ENCODE measurements around the gene C12orf54.
"Not testable (repeated sequence)": the region's sequence is repeated elsewhere in the genome, so short reads cannot be mapped to it uniquely, and the experiment has no call there.

C12orf54 gene

DNA sequence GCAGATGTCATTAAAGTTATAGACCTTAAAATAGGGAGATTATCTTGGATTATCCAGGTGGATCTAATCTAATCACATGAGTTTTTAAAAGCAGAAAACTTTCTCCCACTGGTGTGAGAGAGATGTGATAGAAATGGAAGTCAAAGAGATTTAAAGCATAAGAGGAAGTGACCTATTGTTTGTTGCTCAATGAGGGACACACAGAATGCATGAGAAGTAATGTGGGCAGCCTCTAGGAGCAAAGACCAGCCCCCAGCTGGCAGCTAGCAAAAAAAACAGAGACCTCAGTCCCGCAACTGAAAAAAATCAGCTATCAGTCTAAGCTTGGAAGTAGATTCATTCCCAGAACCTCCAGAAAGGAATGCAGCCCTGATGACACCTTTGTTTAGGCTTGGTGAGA is 34.5 kb upstream of the C12orf54 start:
- Histone ChIP-seq H3K9me3 (peaks cover 0 to 8% (median 0%) of the 10 kb centered on the region in 3 donors), H3K27ac (no peak overlapping the region), H3K4me1 (no peaks in the 10 kb centered on the region), H3K4me3 (no peak overlapping the region), H3K27me3 (no peaks in the 10 kb centered on the region), H3K36me3 (no peaks in the 10 kb centered on the region)
- DNase-seq = no peak
- TF ChIP-seq, protein P1, sequence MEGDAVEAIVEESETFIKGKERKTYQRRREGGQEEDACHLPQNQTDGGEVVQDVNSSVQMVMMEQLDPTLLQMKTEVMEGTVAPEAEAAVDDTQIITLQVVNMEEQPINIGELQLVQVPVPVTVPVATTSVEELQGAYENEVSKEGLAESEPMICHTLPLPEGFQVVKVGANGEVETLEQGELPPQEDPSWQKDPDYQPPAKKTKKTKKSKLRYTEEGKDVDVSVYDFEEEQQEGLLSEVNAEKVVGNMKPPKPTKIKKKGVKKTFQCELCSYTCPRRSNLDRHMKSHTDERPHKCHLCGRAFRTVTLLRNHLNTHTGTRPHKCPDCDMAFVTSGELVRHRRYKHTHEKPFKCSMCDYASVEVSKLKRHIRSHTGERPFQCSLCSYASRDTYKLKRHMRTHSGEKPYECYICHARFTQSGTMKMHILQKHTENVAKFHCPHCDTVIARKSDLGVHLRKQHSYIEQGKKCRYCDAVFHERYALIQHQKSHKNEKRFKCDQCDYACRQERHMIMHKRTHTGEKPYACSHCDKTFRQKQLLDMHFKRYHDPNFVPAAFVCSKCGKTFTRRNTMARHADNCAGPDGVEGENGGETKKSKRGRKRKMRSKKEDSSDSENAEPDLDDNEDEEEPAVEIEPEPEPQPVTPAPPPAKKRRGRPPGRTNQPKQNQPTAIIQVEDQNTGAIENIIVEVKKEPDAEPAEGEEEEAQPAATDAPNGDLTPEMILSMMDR (IDR thresholded peaks at IDR 0.05) = no peak
- intact Hi-C loops (cut with DNase I; ENCODE audit: low total_unique reads) = no loop called here

DNA sequence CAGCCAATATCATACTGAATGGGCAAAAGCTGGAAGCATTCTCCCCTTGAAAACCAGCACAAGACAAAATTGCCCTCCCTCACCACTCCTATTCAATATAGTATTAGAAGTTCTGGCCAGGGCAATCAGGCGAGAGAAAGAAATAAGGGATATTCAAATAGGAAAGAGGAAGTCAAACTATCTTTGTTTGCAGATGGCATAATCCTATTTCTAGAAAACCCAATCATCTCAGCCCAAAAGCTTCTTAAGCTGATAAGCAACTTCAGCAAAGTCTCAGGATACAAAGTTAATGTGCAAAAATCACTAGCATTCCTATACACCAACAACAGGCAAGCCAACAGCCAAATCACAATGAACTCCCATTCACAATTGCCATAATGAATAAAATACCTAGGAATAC is 30.9 kb upstream of the C12orf54 start:
- H3K27ac ChIP-seq = no peak overlapping the region
- TF ChIP-seq, protein P1 (IDR thresholded peaks at IDR 0.05) = no peak
- no peaks in the 10 kb centered on the region for H3K4me1 ChIP-seq
- no peak overlapping the region for H3K4me3 ChIP-seq
- no peaks in the 10 kb centered on the region for H3K36me3 ChIP-seq
- H3K9me3 ChIP-seq = peaks cover 0 to 8% (median 0%) of the 10 kb centered on the region in 3 donors
- intact Hi-C loops (cut with DNase I; ENCODE audit: low total_unique reads) = no loop called here
- DNase-seq = no peak
- no peaks in the 10 kb centered on the region for H3K27me3 ChIP-seq

DNA sequence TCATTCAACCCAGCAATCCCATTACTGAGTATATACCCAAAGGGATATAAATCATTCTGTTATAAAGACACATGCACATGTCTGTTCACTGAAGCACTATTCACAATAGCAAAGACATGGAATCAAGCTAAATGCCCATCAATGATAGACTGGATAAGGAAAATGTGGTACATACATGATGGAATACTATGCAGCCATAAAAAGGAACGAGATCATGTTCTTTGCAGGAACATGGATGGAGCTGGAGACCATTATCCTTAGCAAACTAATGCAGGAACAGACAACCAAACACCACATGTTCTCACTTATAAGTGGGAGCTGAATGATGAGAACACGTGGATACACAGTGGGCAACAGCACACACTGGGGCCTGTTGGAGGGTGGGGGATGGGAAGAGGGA is 29.3 kb upstream of the C12orf54 start:
- DNase-seq; H3K9me3 ChIP-seq; H3K27me3 ChIP-seq; H3K27ac ChIP-seq; intact Hi-C loops (cut with DNase I; ENCODE audit: low total_unique reads); H3K36me3 ChIP-seq; H3K4me3 ChIP-seq; H3K4me1 ChIP-seq: not testable (repeated sequence)

DNA sequence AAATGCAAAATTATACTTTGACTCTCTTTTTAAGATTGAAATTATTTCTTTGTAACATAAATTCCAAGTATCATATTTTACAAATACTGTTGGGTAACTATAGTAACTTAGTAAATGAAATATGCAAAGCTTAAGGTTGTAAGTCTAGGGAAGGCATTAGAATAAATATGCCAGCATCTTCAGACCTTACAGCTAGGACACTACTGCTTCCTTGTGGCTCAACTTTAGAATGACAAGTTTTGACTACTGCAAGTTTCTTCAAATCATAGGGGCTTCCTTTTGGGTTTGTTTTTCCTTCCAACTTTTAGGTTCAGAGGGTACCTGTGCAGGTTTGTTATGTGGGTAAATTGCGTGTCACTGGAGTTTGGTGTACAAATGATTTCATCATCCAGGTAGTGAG is 27.6 kb upstream of the C12orf54 start:
- no peak for DNase-seq
- Histone ChIP-seq H3K36me3 (no peaks in the 10 kb centered on the region), H3K27me3 (no peaks in the 10 kb centered on the region), H3K4me3 (no peak overlapping the region), H3K27ac (no peak overlapping the region), H3K9me3 (peaks cover 0 to 7% (median 0%) of the 10 kb centered on the region in 3 donors), H3K4me1 (no peaks in the 10 kb centered on the region)
- intact Hi-C loops (cut with DNase I; ENCODE audit: low total_unique reads) = no loop called here
- TF ChIP-seq, protein P1 (IDR thresholded peaks at IDR 0.05) = peak; percentile 39 to 45

- TF ChIP-seq, protein P1 (IDR thresholded peaks at IDR 0.05) = no peak
- Histone ChIP-seq H3K9me3 (peaks cover 0 to 2% (median 0%) of the 10 kb centered on the region in 3 donors), H3K4me1 (no peaks in the 10 kb centered on the region), H3K27ac (no peak overlapping the region), H3K4me3 (no peak overlapping the region), H3K27me3 (no peaks in the 10 kb centered on the region), H3K36me3 (no peaks in the 10 kb centered on the region)
- no peak for DNase-seq
- intact Hi-C loops (cut with DNase I; ENCODE audit: low total_unique reads) = no loop called here
Measured at GRCh38 chr12:48455116-48455515, 27.2 kb upstream of the C12orf54 start.

- Histone ChIP-seq H3K9me3 (no peaks in the 10 kb centered on the region), H3K4me3 (no peak overlapping the region), H3K4me1 (no peaks in the 10 kb centered on the region), H3K36me3 (no peaks in the 10 kb centered on the region), H3K27me3 (no peaks in the 10 kb centered on the region), H3K27ac (no peak overlapping the region)
- intact Hi-C loops (cut with DNase I; ENCODE audit: low total_unique reads) = no loop called here
- DNase-seq = no peak
- TF ChIP-seq, protein P1 (IDR thresholded peaks at IDR 0.05) = no peak
Measured at GRCh38 chr12:48459259-48459658, 23.0 kb upstream of the C12orf54 start.

- intact Hi-C loops (cut with DNase I; ENCODE audit: low total_unique reads); DNase-seq; H3K36me3 ChIP-seq: not testable (repeated sequence)
Measured at GRCh38 chr12:48469027-48469426, 13.3 kb upstream of the C12orf54 start.

More at GRCh38 chr12:48469027-48469426, 13.3 kb upstream of the C12orf54 start:
- not testable (repeated sequence) for H3K27me3 ChIP-seq, H3K4me1 ChIP-seq, H3K27ac ChIP-seq, H3K4me3 ChIP-seq
- H3K9me3 ChIP-seq = peaks cover 0 to 28% (median 9%) of the 10 kb centered on the region in 3 donors
